Mesendoderm (in vitro differentiated cells): Measurements from ENCODE around the gene CCNY.
A peak's percentile ranks its signal among the peaks of the same experiment; 100 is the strongest.

Experiments used
- DNase-seq: peaks from one replicate; pipeline ENCODE4 v3.0.0; 2013
- H2AK5ac ChIP-seq: 2 replicates; pipeline ENCODE4 v1.6.1; 2013; ENCODE audit warnings: low read length, inconsistent platforms
- H2BK120ac ChIP-seq: 2 replicates; pipeline ENCODE4 v1.6.1; 2013; ENCODE audit warnings: low read depth, mild to moderate bottlenecking, low read length, moderate library complexity, mixed read lengths
- H2BK15ac ChIP-seq: replicated peaks from 2 replicates; pipeline ENCODE4 v1.6.1; 2013; ENCODE audit warnings: low read depth, mild to moderate bottlenecking, moderate library complexity
- H2BK5ac ChIP-seq: 2 replicates; pipeline ENCODE4 v1.6.1; 2013; ENCODE audit warnings: low read length, inconsistent platforms
- H3K18ac ChIP-seq: 2 replicates; pipeline ENCODE4 v1.6.1; 2013; ENCODE audit warnings: mild to moderate bottlenecking, low read length, mixed read lengths
- H3K23ac ChIP-seq: one replicate; pipeline ENCODE4 v1.6.1; 2013; ENCODE audit warnings: low read length
- H3K27ac ChIP-seq: 2 replicates; pipeline ENCODE4 v1.5.1; 2013; ENCODE audit warnings: low read depth, mild to moderate bottlenecking, inconsistent platforms, low read length, moderate library complexity
- H3K27me3 ChIP-seq: 2 replicates; pipeline ENCODE4 v1.6.1; 2013; ENCODE audit warnings: low read length, control low read depth, mild to moderate bottlenecking, inconsistent platforms; ENCODE audit not compliant: insufficient read depth, poor library complexity
- H3K36me3 ChIP-seq: 2 replicates; pipeline ENCODE4 v1.6.1; 2013; ENCODE audit warnings: low read length, inconsistent platforms; ENCODE audit not compliant: control insufficient read depth, insufficient read depth
- H3K4ac ChIP-seq: one replicate; pipeline ENCODE4 v1.6.1; 2013; ENCODE audit warnings: low read depth, mild to moderate bottlenecking, low read length, moderate library complexity
- H3K4me1 ChIP-seq: 2 replicates; pipeline ENCODE4 v1.6.1; 2013; ENCODE audit warnings: low read depth, low read length, inconsistent platforms; ENCODE audit not compliant: control insufficient read depth
- H3K4me2 ChIP-seq: 2 replicates; pipeline ENCODE4 v1.6.1; 2013; ENCODE audit warnings: low read length
- H3K4me3 ChIP-seq: 2 replicates; pipeline ENCODE4 v1.5.1; 2013; ENCODE audit warnings: mild to moderate bottlenecking, low read length
- H3K56ac ChIP-seq: one replicate; pipeline ENCODE4 v1.6.1; 2013; ENCODE audit warnings: low read length
- H3K79me1 ChIP-seq: 2 replicates; pipeline ENCODE4 v1.6.1; 2013; ENCODE audit warnings: low read length, inconsistent platforms
- H3K79me2 ChIP-seq: 2 replicates; pipeline ENCODE4 v1.6.1; 2013; ENCODE audit warnings: mild to moderate bottlenecking, low read length; ENCODE audit not compliant: control insufficient read depth, insufficient read depth
- H3K9ac ChIP-seq: 2 replicates; pipeline ENCODE4 v1.6.1; 2013; ENCODE audit warnings: low read length, inconsistent platforms
- H4K5ac ChIP-seq: one replicate; pipeline ENCODE4 v1.6.1; 2013; ENCODE audit warnings: low read length
- H4K8ac ChIP-seq: one replicate; pipeline ENCODE4 v1.6.1; 2013; ENCODE audit warnings: low read depth, mild to moderate bottlenecking, control low read depth, low read length, moderate library complexity
- WGBS: extraction: QIAGEN DNeasy Blood & Tissue Kit; methylation state at CpG from one replicate; pipeline ENCODE4 v1.1.7; 2013; ENCODE audit warnings: low lambda C conversion rate, missing lambda C conversion rate; ENCODE audit not compliant: insufficient coverage; ENCODE audit errors: extremely low coverage; 5-methylcytosine and 5-hydroxymethylcytosine counted together

CCNY gene

GRCh38 chr10:35412900-35413491, 76.7 kb downstream of the CCNY start:
- peaks cover 41% of the 10 kb centered on the region for H3K4me1 ChIP-seq
- WGBS, result no CpG with 5 or more reads among the region's 4 CpGs
- H4K5ac ChIP-seq, result no peak overlapping the region
- DNase-seq, result peak; percentile 37
- no peak overlapping the region for H3K4me3 ChIP-seq
- H2BK5ac ChIP-seq, result no peak overlapping the region
- H3K23ac ChIP-seq, result no peak overlapping the region
- no peak overlapping the region for H2BK120ac ChIP-seq
- peak overlapping the region; percentile 35 for H2AK5ac ChIP-seq
- peaks cover 36% of the 10 kb centered on the region for H3K79me1 ChIP-seq
- H3K56ac ChIP-seq, result no peak overlapping the region
- H3K4me2 ChIP-seq, result no peak overlapping the region
- no peak overlapping the region for H3K9ac ChIP-seq
- peak overlapping the region; percentile 16 for H3K27ac ChIP-seq
- peaks cover 41% of the 10 kb centered on the region for H3K79me2 ChIP-seq
- no peaks in the 10 kb centered on the region for H3K36me3 ChIP-seq
- H3K18ac ChIP-seq, result no peak overlapping the region
- H3K4ac ChIP-seq, result no peak overlapping the region
- H2BK15ac ChIP-seq, result no peak overlapping the region
- H4K8ac ChIP-seq, result no peak overlapping the region
- H3K27me3 ChIP-seq, result no peaks in the 10 kb centered on the region

DNA sequence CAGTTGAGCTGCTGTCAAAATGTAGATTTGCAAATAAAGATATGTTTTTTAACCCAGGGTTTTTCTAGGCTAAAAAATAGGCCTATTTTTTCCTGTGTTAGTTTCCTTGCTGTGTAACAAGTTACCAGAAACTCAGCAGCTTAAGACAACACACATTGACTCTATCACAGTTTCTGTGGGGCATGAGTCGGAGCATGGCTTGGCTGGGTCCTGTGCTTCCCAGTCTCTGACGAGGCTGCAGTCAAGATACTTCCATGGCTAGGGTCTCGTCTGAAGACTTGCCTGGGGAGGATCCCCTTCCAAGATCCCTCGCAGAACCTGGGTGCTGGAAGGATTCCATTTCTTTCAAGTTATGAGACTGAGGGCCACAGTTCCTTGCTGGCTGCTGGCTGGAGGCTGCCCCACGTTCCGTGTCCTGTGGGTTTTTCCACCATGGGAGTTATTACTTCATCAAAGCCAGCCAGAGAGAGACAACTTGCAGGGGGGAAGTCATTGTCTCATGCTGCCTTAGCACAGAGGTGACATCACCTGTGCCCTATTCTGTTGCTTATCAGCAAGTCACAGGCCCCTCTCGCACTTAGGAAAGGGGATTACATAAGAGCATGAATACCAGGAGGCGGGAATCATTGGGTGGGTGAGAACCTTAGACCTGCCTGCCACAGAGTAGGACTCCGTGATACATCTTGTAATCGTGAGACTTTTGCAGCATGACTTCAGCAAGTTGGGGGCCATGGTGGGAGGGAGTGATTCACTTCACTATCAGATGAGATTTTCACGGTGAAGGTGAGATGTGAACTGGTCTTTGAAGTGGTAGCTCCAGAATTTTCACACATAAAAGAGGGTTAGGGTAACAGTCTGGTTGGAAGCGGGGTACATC, 77.9 kb downstream of the CCNY start:
- no peak overlapping the region for H2BK120ac ChIP-seq
- H2BK5ac ChIP-seq, result peak overlapping the region; percentile 42
- DNase-seq, result peak; percentile 96
- H3K18ac ChIP-seq, result peak overlapping the region; percentile 77
- H3K79me2 ChIP-seq, result peaks cover 44% of the 10 kb centered on the region
- WGBS, result no CpG with 5 or more reads among the region's 12 CpGs
- no peak overlapping the region for H4K8ac ChIP-seq
- no peaks in the 10 kb centered on the region for H3K27me3 ChIP-seq
- no peak overlapping the region for H2BK15ac ChIP-seq
- no peak overlapping the region for H3K4me3 ChIP-seq
- no peak overlapping the region for H3K23ac ChIP-seq
- H2AK5ac ChIP-seq, result peak overlapping the region; percentile 84
- H3K4me1 ChIP-seq, result peaks cover 41% of the 10 kb centered on the region
- peak overlapping the region; percentile 26 for H3K9ac ChIP-seq
- peak overlapping the region; percentile 35 for H3K27ac ChIP-seq
- H3K79me1 ChIP-seq, result peaks cover 41% of the 10 kb centered on the region
- no peaks in the 10 kb centered on the region for H3K36me3 ChIP-seq
- no peak overlapping the region for H3K4me2 ChIP-seq
- peak overlapping the region; percentile 37 for H3K4ac ChIP-seq
- H4K5ac ChIP-seq, result no peak overlapping the region
- H3K56ac ChIP-seq, result peak overlapping the region; percentile 73

GRCh38 chr10:35415505-35415904, 79.2 kb downstream of the CCNY start:
- H3K56ac ChIP-seq, result no peak overlapping the region

GRCh38 chr10:35416619-35417312, 80.5 kb downstream of the CCNY start:
- Histone ChIP-seq H2BK15ac (no peak overlapping the region), H3K4ac (no peak overlapping the region), H3K23ac (no peak overlapping the region), H3K27me3 (no peaks in the 10 kb centered on the region), H4K8ac (no peak overlapping the region), H3K4me1 (peaks cover 43% of the 10 kb centered on the region), H4K5ac (no peak overlapping the region), H3K79me2 (peaks cover 46% of the 10 kb centered on the region), H3K79me1 (peaks cover 40% of the 10 kb centered on the region), H3K4me3 (no peak overlapping the region), H3K4me2 (no peak overlapping the region), H3K36me3 (no peaks in the 10 kb centered on the region), H2BK5ac (no peak overlapping the region), H2BK120ac (no peak overlapping the region), H3K18ac (no peak overlapping the region), H3K56ac (no peak overlapping the region), H3K9ac (no peak overlapping the region), H3K27ac (no peak overlapping the region), H2AK5ac (no peak overlapping the region)
- peak; percentile 81 for DNase-seq
- WGBS, result no CpG with 5 or more reads among the region's 8 CpGs

More at GRCh38 chr10:35415505-35415904, 79.2 kb downstream of the CCNY start:
- WGBS, result no CpG with 5 or more reads among the region's 5 CpGs
- H4K5ac ChIP-seq, result no peak overlapping the region
- no peak overlapping the region for H3K4me3 ChIP-seq
- H3K9ac ChIP-seq, result no peak overlapping the region
- peaks cover 40% of the 10 kb centered on the region for H3K4me1 ChIP-seq
- H3K18ac ChIP-seq, result no peak overlapping the region
- H3K79me1 ChIP-seq, result peaks cover 40% of the 10 kb centered on the region
- no peaks in the 10 kb centered on the region for H3K27me3 ChIP-seq
- no peak for DNase-seq
- no peak overlapping the region for H3K23ac ChIP-seq
- H4K8ac ChIP-seq, result no peak overlapping the region
- H3K4ac ChIP-seq, result no peak overlapping the region
- no peaks in the 10 kb centered on the region for H3K36me3 ChIP-seq
- no peak overlapping the region for H3K4me2 ChIP-seq
- H3K27ac ChIP-seq, result no peak overlapping the region
- peak overlapping the region; percentile 25 for H2AK5ac ChIP-seq
- H3K79me2 ChIP-seq, result peaks cover 46% of the 10 kb centered on the region
- no peak overlapping the region for H2BK120ac ChIP-seq
- no peak overlapping the region for H2BK15ac ChIP-seq
- no peak overlapping the region for H2BK5ac ChIP-seq

DNA sequence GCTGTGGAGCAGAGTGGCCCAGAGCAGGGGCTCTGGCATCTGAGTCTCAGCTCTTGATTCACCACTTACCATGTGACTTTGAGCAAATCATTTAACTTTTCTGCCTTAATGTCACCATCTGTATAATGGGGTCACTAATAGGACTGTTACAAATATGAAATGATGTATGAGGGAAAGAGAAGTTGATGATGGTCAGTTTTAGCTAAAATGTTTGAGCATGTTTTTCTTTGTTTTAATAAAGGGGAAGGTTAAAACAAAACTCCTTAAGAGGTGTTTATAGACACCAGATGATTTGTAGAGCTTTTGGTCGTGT, 81.0 kb downstream of the CCNY start:
- Histone ChIP-seq H4K8ac (no peak overlapping the region), H3K23ac (no peak overlapping the region), H2BK120ac (no peak overlapping the region), H3K27ac (no peak overlapping the region), H4K5ac (no peak overlapping the region), H3K4me3 (no peak overlapping the region), H2BK15ac (no peak overlapping the region), H3K4me1 (peaks cover 38% of the 10 kb centered on the region), H3K4me2 (no peak overlapping the region), H3K56ac (no peak overlapping the region), H3K79me1 (peaks cover 39% of the 10 kb centered on the region), H3K79me2 (peaks cover 45% of the 10 kb centered on the region), H3K9ac (no peak overlapping the region), H3K4ac (no peak overlapping the region), H2BK5ac (no peak overlapping the region), H3K36me3 (no peaks in the 10 kb centered on the region), H3K18ac (no peak overlapping the region), H2AK5ac (no peak overlapping the region), H3K27me3 (no peaks in the 10 kb centered on the region)
- no peak for DNase-seq
- WGBS, result no CpG with 5 or more reads among the region's 1 CpG
